Measurements from ENCODE around the gene LRP6. TPM values are rescaled to one million over a fixed set of nuclear protein-coding genes. Genes with fewer than 3 reads are reported as not detected.

The LRP6 gene
- total RNA-seq, 1 experiment from 2014 or later: 62.4 TPM

GRCh38 chr12:12272869-12273268 lies 6.0 kb upstream of the LRP6 start:
- Mint-ChIP-seq H3K4me3 (no peak overlapping the region), H3K4me1 (peaks cover 20 to 22% of the 10 kb centered on the region in 2 experiments), H3K36me3 (ENCODE audit: insufficient read depth in 1 of 3, low read depth in 3 of 3) (peaks cover 0 to 14% (median 3%) of the 10 kb centered on the region in 3 experiments; a peak in 2 of 7 replicates), H3K27me3 (ENCODE audit: low read depth) (no peaks in the 10 kb centered on the region), H3K27ac (peak overlapping the region in 2 of 3 experiments; percentile 41 to 63; a peak in 4 of 7 replicates), H3K9me3 (peaks cover 6 to 14% of the 10 kb centered on the region in 2 experiments; a peak in 4 of 5 replicates)
- Histone ChIP-seq H4K91ac (ENCODE audit: insufficient read length, low read depth, low read length) (no peak overlapping the region), H3K23me2 (ENCODE audit: insufficient read length, low read depth, low read length, poor library complexity, severe bottlenecking) (no peaks in the 10 kb centered on the region), H3K23ac (ENCODE audit: insufficient read length, low read depth, low read length) (no peak overlapping the region), H2BK20ac (ENCODE audit: low read depth, low read length, poor library complexity, severe bottlenecking) (no peak overlapping the region), H3K27me3 (ENCODE audit: insufficient read depth, low read length) (no peaks in the 10 kb centered on the region), H3K18ac (ENCODE audit: insufficient read length, low read depth, low read length) (no peak overlapping the region), H4K8ac (replicated peaks; ENCODE audit: insufficient read length, low read depth, low read length) (no peak overlapping the region), H2BK120ac (ENCODE audit: low read depth, low read length, poor library complexity, severe bottlenecking) (no peak overlapping the region), H2BK15ac (ENCODE audit: low read depth, low read length) (no peak overlapping the region), H3T11ph (ENCODE audit: low read length) (no peak overlapping the region), H3K4me1 (ENCODE audit: insufficient read depth, low read length) (no peaks in the 10 kb centered on the region), H2AFZ (ENCODE audit: low read length) (no peak overlapping the region), H2BK5ac (ENCODE audit: insufficient read length, low read length) (no peak overlapping the region), H2AK5ac (ENCODE audit: insufficient read length, low read length) (no peak overlapping the region), H3K79me2 (ENCODE audit: insufficient read depth, low read length) (no peaks in the 10 kb centered on the region), H3K4me2 (ENCODE audit: insufficient read depth, insufficient read length, low read length) (no peak overlapping the region), H4K20me1 (ENCODE audit: control insufficient read depth, insufficient read depth, insufficient read length) (no peaks in the 10 kb centered on the region), H3K27ac (ENCODE audit: insufficient read length, low read depth, low read length) (no peak overlapping the region), H3K14ac (ENCODE audit: insufficient read depth, low read length) (no peak overlapping the region), H3K4ac (ENCODE audit: low read depth, low read length) (no peak overlapping the region), H3K79me1 (ENCODE audit: insufficient read depth, low read depth, low read length, poor library complexity, severe bottlenecking) (no peaks in the 10 kb centered on the region), H2BK12ac (ENCODE audit: insufficient read length, low read depth, low read length) (no peak overlapping the region), H3K9ac (ENCODE audit: extremely low read depth, insufficient read length, low read length) (no peak overlapping the region), H3K9me3 (ENCODE audit: control insufficient read depth, low read depth, low read length) (no peaks in the 10 kb centered on the region), H3K56ac (ENCODE audit: insufficient read length, low read depth, low read length) (no peak overlapping the region), H4K5ac (ENCODE audit: insufficient read length, low read depth, low read length) (no peak overlapping the region)
- TF ChIP-seq CTCF (conservative IDR thresholded peaks at IDR 0.05): no peak
- DNase-seq: no peak
